ENCODE data around the gene MAFB. TPM values are rescaled to one million over a fixed set of nuclear protein-coding genes. Genes with fewer than 3 reads are reported as not detected.

MAFB gene
- polyA plus RNA-seq, 1 of the 3 experiments (the other 2 are of a cell fraction) = 0.08 TPM

DNA sequence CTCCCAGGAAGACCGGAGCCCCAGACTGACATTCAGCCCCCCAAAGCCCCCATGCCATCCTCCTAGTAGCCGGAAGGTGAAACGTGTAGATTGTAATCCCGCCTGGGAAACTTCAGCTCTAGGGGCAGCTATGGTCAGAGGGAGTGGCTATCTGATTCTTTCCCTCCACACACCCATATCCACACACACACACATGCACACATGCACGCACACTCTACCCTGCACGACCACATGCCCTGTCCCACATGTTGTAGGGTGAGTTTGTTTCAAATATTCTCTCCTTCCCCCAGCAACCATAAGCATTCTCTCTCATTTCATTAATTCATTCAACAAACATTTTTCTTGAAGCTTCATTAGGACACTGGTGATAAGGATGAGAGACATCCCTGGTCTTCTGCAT lies 42.2 kb downstream of the MAFB start:
- CTCF ChIA-PET = interaction anchor here (0.6 kb wide), 2 partner anchors 10 to 1735 kb away, joined by 3 read pairs; no protein-coding TSS in a partner anchor
- WGBS (ENCODE audit: low lambda C conversion rate) = 46% methylated on average over 6 of the region's 6 CpGs
- TF ChIP-seq SIN3A (IDR thresholded peaks at IDR 0.05; ENCODE audit: borderline replicate concordance, low read depth, low read length) (no peak), RAD21 (IDR thresholded peaks at IDR 0.05; ENCODE audit: low read length) (no peak)

DNA sequence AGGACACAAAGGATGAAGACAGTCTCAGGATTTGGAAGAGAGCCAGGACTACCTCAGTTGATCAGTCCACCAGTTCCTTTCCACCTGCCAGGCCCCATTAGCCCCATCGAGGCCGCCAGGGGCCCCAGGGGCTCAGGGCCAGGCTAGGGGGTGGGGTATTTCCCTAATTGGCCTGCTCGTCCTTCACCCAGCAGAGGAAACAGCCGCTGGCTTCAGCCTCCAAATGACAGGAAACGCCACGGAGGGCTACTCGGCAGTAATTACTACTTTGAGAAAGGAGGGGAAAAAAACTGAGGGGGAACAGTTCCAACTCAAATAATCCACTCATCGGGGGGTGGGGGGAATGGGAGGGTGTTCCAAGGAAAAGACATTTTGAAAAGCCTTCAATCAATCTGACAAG lies 42.7 kb downstream of the MAFB start:
- TF ChIP-seq TCF12 (IDR thresholded peaks at IDR 0.05) = no peak
- no peak for TF ChIP-seq RFX5 (IDR thresholded peaks at IDR 0.05; ENCODE audit: low read length)
- no peak for TF ChIP-seq EZH2phosphoT487 (IDR thresholded peaks at IDR 0.05; ENCODE audit: borderline replicate concordance, low read depth)
- TF ChIP-seq FOXM1 (IDR thresholded peaks at IDR 0.05; ENCODE audit: low read depth) = no peak
- no peak for TF ChIP-seq CHD2 (IDR thresholded peaks at IDR 0.05; ENCODE audit: low read length, partially characterized antibody)
- TF ChIP-seq, protein P1, sequence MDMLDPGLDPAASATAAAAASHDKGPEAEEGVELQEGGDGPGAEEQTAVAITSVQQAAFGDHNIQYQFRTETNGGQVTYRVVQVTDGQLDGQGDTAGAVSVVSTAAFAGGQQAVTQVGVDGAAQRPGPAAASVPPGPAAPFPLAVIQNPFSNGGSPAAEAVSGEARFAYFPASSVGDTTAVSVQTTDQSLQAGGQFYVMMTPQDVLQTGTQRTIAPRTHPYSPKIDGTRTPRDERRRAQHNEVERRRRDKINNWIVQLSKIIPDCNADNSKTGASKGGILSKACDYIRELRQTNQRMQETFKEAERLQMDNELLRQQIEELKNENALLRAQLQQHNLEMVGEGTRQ (IDR thresholded peaks at IDR 0.05; ENCODE audit: borderline replicate concordance, low read depth, low read length) = no peak
- no peak for TF ChIP-seq RCOR1 (IDR thresholded peaks at IDR 0.05; ENCODE audit: low read length)
- TF ChIP-seq SMC3 (IDR thresholded peaks at IDR 0.05; ENCODE audit: low read depth, low read length) = no peak
- TF ChIP-seq, protein P2, sequence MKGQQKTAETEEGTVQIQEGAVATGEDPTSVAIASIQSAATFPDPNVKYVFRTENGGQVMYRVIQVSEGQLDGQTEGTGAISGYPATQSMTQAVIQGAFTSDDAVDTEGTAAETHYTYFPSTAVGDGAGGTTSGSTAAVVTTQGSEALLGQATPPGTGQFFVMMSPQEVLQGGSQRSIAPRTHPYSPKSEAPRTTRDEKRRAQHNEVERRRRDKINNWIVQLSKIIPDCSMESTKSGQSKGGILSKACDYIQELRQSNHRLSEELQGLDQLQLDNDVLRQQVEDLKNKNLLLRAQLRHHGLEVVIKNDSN (IDR thresholded peaks at IDR 0.05; ENCODE audit: borderline replicate concordance, low read depth) = no peak
- TF ChIP-seq FOXJ3 (CRISPR knock-in tag; IDR thresholded peaks at IDR 0.05) = no peak
- no peak for TF ChIP-seq RXRA (IDR thresholded peaks at IDR 0.05; ENCODE audit: borderline replicate concordance, low read depth)
- no peak for TF ChIP-seq SIN3A (IDR thresholded peaks at IDR 0.05; ENCODE audit: borderline replicate concordance, low read depth, low read length)
- Histone ChIP-seq H3K9ac (no peak overlapping the region), H3K4me1 (ENCODE audit: control insufficient read depth in 1 of 2, insufficient read depth in 2 of 2, low read depth in 1 of 2, low read length in 1 of 2) (peaks cover 11 to 12% of the 10 kb centered on the region in 2 experiments; a peak in 2 of 4 replicates), H3K27me3 (ENCODE audit: insufficient read depth) (no peaks in the 10 kb centered on the region), H3K4me3 (ENCODE audit: low read depth in 2 of 2, low read length in 1 of 2) (no peak overlapping the region), H3K4me2 (no peak overlapping the region), H4K20me1 (ENCODE audit: insufficient read depth) (no peaks in the 10 kb centered on the region), H3K9me2 (no peaks in the 10 kb centered on the region), H3K27ac (ENCODE audit: low read depth in 2 of 2, low read length in 1 of 2) (no peak overlapping the region), H3F3A (replicated peaks; ENCODE audit: insufficient read depth) (no peaks in the 10 kb centered on the region), H3K9me3 (no peaks in the 10 kb centered on the region), H3K36me3 (replicated peaks in 1 of 2; ENCODE audit: control insufficient read depth in 1 of 2, insufficient read depth in 2 of 2, low read length in 1 of 2) (no peaks in the 10 kb centered on the region), H3K79me2 (ENCODE audit: insufficient read depth) (no peaks in the 10 kb centered on the region), H2AFZ (ENCODE audit: low read depth) (no peak overlapping the region)
- CTCF ChIA-PET = interaction anchor here (0.6 kb wide), 1 partner anchor 1734 kb away, joined by 3 read pairs; no protein-coding TSS in a partner anchor
- POLR2A ChIA-PET = no interaction called here
- no peak for DNase-seq
- 24% methylated on average over 7 of the region's 8 CpGs for WGBS (ENCODE audit: low lambda C conversion rate)

More for the DNA sequence above, 42.2 kb downstream of the MAFB start:
- H3K4me1 ChIP-seq (ENCODE audit: control insufficient read depth in 1 of 2, insufficient read depth in 2 of 2, low read depth in 1 of 2, low read length in 1 of 2) = peaks cover 11 to 12% of the 10 kb centered on the region in 2 experiments; a peak in 2 of 4 replicates
- no peak overlapping the region for H3K27ac ChIP-seq (ENCODE audit: low read depth in 2 of 2, low read length in 1 of 2)
- no peaks in the 10 kb centered on the region for H3K27me3 ChIP-seq (ENCODE audit: insufficient read depth)
- H3K4me2 ChIP-seq = no peak overlapping the region
- no peak overlapping the region for H2AFZ ChIP-seq (ENCODE audit: low read depth)
- no peaks in the 10 kb centered on the region for H3K36me3 ChIP-seq (replicated peaks in 1 of 2; ENCODE audit: control insufficient read depth in 1 of 2, insufficient read depth in 2 of 2, low read length in 1 of 2)
- no peaks in the 10 kb centered on the region for H3F3A ChIP-seq (replicated peaks; ENCODE audit: insufficient read depth)
- H3K4me3 ChIP-seq (ENCODE audit: low read depth in 2 of 2, low read length in 1 of 2) = no peak overlapping the region
- POLR2A ChIA-PET = no interaction called here
- no peaks in the 10 kb centered on the region for H3K79me2 ChIP-seq (ENCODE audit: insufficient read depth)
- H3K9me2 ChIP-seq = no peaks in the 10 kb centered on the region
- no peaks in the 10 kb centered on the region for H4K20me1 ChIP-seq (ENCODE audit: insufficient read depth)
- no peak overlapping the region for H3K9ac ChIP-seq
- no peaks in the 10 kb centered on the region for H3K9me3 ChIP-seq
- no peak for DNase-seq
